HG03280 (cell line): Measurements from ENCODE around the gene CEP55.
"Not testable (repeated sequence)": the region's sequence is repeated elsewhere in the genome, so short reads cannot be mapped to it uniquely, and the experiment has no call there.

ENCODE experiments used
- ATAC-seq: cut with Tn5 transposase; IDR thresholded peaks from one replicate; pipeline ENCODE4 v1.9.1; 2021; ENCODE audit warnings: mild to moderate bottlenecking, moderate library complexity; ENCODE audit not compliant: unreplicated experiment

CEP55 gene

DNA sequence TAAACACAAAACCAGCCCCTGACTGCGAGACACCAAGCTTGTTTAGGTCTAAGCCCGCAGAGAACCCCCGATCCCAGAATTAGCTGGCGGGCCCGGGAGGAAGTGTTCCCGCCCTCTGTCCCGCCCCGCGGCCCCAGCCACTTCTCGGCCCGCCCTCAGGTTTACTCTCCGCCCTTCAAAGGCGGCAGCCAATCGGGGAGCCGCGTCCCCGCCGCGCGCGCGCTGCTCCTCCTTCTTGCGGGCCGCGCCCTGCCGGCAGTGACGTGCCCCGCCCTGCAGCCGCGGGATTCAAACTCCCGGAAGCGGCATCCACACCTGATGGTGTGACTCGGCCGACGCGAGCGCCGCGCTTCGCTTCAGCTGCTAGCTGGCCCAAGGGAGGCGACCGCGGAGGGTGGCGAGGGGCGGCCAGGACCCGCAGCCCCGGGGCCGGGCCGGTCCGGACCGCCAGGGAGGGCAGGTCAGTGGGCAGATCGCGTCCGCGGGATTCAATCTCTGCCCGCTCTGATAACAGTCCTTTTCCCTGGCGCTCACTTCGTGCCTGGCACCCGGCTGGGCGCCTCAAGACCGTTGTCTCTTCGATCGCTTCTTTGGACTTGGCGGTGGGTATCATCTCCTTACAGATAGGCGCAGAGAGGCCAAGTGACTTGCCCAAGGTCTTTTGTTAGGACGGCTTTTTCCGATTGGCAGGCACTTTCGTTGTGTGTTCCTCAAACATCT lies at the start of gene CEP55:
Gene CEP55 (plus strand): TSS at position 291 of the 720 bp plus-strand sequence. CDS start 3,440 bp downstream, outside the sequence.
- peak; percentile 100 for ATAC-seq

DNA sequence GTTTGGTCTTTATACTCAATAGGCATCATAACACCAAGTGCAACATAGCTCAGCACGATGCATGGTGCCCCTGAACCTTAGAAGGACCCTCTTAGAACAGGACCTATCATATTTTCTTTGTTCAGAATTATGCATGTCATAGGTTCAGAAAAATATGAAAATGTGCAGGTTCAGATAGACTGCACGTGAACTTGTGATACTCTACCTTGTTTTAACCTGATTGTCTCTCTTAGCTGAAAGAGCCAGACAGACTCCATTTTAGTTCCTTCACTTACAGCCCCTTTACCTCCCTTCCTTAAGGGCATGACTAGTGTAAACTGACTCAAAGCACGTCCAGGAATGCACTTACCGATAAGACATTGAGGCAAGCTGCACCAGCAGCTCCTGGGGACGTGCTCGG lies 49.4 kb upstream of the CEP55 start:
- no peak for ATAC-seq

GRCh38 chr10:93447970-93448369 lies 48.4 kb upstream of the CEP55 start:
- no peak for ATAC-seq

GRCh38 chr10:93451244-93451947 lies 45.0 kb upstream of the CEP55 start:
- no peak for ATAC-seq

- no peak for ATAC-seq
These were observed 44.3 kb upstream of the CEP55 start for GRCh38 chr10:93452143-93452542.

- no peak for ATAC-seq
These were observed 42.3 kb upstream of the CEP55 start for GRCh38 chr10:93454146-93454545.

DNA sequence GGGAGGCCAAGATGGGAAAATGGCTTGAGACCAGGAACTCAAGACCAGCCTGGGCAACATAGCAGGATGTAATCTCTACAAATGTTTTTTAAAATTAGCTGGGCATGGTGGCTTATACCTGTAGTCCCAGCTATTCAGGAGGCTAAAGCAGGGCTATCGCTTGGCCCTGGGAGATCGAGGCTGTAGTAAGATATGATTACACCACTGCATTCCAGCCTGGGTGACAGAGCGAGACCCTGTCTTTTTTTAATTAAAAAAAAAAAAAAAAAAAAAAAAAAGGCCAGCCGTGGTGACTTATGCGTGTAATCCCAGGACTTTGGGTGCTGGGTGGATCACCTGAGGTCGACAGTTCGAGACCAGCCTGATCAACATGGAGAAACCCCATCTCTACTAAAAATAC lies 41.7 kb upstream of the CEP55 start:
- ATAC-seq: no peak

GRCh38 chr10:93456480-93456879 lies 39.9 kb upstream of the CEP55 start:
- no peak for ATAC-seq

DNA sequence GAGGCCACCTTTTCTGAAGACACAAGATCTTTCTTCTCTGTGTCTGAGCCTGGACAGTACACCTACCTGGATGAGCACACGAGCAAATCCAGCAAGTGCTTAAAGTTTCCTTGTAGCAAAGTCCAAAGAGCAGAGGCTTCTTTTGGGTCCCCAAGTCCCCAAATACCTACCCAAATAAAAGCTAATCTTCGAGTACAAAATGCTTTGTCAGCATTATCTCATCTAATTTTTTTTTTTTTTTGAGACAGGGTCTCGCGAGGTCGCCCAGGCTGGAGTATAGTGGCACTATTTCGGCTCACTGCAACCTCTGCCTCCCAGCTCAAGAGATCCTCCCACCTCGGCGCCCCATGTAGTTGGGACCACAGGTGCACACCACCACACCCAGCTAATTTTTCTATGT lies 38.9 kb upstream of the CEP55 start:
- ATAC-seq: no peak

- no peak for ATAC-seq
These were observed 37.6 kb upstream of the CEP55 start for GRCh38 chr10:93458821-93459257.

GRCh38 chr10:93459466-93459865 lies 36.9 kb upstream of the CEP55 start:
- ATAC-seq: no peak

DNA sequence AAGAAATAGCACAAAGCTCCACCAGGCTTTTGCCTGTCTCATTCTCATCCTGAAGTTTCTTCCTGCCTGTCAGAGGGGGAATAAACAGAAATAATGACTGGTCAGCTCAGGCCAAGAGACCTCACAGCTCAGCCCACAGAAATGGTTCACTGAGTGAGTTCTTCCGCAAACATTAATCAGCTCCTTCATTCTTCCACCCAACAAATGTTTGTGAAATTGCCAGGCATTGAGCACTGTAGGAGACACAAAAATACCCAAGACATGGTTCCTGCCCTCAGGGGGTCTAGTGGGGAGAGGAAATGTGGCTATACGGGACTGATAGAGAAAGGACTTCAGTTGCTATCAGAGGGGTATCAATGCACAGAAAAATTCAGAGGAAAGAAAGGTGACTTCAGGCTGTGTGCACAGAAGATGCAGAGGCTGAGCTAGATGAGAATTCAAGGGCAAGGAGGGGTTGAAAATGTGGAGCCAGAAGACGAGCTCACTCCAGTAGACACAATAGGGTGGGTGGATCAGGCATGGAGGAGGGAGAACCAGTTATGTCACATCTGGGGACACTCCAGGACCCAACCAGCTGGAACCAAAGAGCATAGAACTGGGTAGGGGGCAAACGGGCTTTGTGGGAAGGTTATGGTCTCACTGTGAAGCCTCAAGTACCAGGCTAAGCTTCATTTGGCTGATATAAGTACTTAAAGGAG lies 35.2 kb upstream of the CEP55 start:
- no peak for ATAC-seq

DNA sequence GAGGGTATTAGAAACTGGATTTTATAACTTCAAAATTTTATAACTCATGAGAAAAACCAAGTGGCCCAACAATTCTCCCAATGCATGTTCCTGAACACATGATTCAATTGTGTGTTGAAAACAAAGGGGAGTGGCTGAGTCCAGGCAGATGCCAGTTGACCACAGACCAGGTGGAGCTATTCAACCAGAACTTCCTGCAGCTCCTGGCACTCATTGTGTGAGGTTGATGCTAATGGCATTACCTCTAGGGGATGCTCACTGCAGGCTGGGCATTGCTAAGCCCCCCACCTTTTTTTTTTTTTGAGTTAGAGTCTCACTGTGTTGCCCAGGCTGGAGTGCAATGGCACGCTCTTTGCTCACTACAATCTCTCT lies 34.6 kb upstream of the CEP55 start:
- no peak for ATAC-seq

DNA sequence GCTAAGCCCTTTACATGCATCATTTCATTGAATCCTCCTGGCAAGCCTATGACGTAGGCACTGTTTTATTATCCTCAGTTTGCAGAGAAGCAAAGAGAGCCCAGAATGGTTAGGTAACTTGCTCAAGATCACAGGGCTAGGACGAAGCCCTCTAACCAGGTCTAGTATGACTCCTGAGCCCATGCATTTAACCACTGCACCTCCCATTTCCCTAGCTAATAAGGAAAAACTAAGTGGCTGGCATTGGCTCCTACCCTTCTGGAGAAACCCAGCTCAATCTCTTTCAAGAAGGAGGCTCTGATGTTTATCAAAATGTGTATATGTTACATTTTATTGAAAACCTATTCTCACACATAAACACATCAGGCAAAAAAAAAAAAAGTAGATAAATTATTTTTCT lies 34.0 kb upstream of the CEP55 start:
- ATAC-seq: no peak

GRCh38 chr10:93462881-93463280 lies 33.5 kb upstream of the CEP55 start:
- ATAC-seq: no peak

GRCh38 chr10:93463723-93464476 lies 32.5 kb upstream of the CEP55 start:
- no peak for ATAC-seq

GRCh38 chr10:93464776-93465388 lies 31.5 kb upstream of the CEP55 start:
- ATAC-seq: no peak

GRCh38 chr10:93465806-93466675 lies 30.4 kb upstream of the CEP55 start:
- no peak for ATAC-seq

- not testable (repeated sequence) for ATAC-seq
These were observed 28.8 kb upstream of the CEP55 start for GRCh38 chr10:93467635-93468034.
